ENCODE measurements around the gene BMAL1.
"Not testable (repeated sequence)": the region's sequence is repeated elsewhere in the genome, so short reads cannot be mapped to it uniquely, and the experiment has no call there.

BMAL1 gene

DNA sequence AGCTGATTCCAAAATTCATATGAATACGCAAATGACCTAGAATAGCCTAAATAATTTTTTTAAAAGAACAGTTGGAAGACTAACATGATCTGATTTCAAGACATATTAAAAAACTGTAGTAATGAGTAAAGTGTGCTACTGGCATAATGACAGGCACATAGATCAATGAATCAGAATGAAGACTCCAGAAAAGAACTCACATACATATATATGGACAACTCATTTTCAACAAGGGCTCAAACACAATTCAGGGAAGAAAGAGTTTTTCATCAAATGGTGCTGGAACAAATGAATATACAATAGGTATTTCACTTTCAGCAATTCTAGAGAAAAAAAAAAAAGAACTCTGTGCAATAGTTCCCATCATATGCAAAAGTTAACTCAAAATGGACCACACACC, 151.7 kb downstream of the BMAL1 start:
- no peaks in the 10 kb centered on the region for H3K9me3 ChIP-seq (ENCODE audit: control insufficient read depth, low read length)
- no peak overlapping the region for H2AFZ ChIP-seq
- H3K4me3 ChIP-seq (ENCODE audit: low read depth, low read length): no peak overlapping the region
- peaks cover 6% of the 10 kb centered on the region for H3K79me2 ChIP-seq
- no peak overlapping the region for H3K4me2 ChIP-seq (ENCODE audit: low read length)
- no peaks in the 10 kb centered on the region for H3K4me1 ChIP-seq
- no peak overlapping the region for H3K27ac ChIP-seq
- no peaks in the 10 kb centered on the region for H3K27me3 ChIP-seq (ENCODE audit: control insufficient read depth, insufficient read depth, low read length)
- H3K9ac ChIP-seq: no peak overlapping the region
- TF ChIP-seq, protein P1, sequence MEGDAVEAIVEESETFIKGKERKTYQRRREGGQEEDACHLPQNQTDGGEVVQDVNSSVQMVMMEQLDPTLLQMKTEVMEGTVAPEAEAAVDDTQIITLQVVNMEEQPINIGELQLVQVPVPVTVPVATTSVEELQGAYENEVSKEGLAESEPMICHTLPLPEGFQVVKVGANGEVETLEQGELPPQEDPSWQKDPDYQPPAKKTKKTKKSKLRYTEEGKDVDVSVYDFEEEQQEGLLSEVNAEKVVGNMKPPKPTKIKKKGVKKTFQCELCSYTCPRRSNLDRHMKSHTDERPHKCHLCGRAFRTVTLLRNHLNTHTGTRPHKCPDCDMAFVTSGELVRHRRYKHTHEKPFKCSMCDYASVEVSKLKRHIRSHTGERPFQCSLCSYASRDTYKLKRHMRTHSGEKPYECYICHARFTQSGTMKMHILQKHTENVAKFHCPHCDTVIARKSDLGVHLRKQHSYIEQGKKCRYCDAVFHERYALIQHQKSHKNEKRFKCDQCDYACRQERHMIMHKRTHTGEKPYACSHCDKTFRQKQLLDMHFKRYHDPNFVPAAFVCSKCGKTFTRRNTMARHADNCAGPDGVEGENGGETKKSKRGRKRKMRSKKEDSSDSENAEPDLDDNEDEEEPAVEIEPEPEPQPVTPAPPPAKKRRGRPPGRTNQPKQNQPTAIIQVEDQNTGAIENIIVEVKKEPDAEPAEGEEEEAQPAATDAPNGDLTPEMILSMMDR (IDR thresholded peaks at IDR 0.05): no peak
- H3K36me3 ChIP-seq (ENCODE audit: control insufficient read depth, insufficient read depth, low read length): no peaks in the 10 kb centered on the region

DNA sequence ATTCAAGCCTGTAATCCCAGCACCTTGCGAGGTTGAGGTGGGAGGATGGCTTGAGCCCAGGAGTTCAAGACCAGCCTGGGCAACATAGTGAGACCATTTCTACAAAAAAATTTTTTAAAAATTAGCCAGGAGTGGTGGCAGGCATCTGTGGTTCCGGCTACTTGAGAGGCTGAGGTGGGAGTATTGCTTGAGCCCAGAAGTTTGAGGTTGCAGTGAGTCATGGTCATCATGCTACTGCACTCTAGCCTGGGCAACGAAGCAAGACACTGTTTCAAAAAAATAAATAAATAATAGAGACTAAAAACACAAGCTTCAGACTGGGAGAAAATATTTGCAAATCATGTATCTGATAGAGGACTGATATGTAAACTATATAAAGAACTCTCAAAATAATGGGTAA, 152.2 kb downstream of the BMAL1 start:
- TF ChIP-seq, protein P1 (IDR thresholded peaks at IDR 0.05): no peak
- no peak overlapping the region for H3K9ac ChIP-seq
- no peak overlapping the region for H2AFZ ChIP-seq
- no peak overlapping the region for H3K4me3 ChIP-seq (ENCODE audit: low read depth, low read length)
- H3K27ac ChIP-seq: no peak overlapping the region
- no peaks in the 10 kb centered on the region for H3K9me3 ChIP-seq (ENCODE audit: control insufficient read depth, low read length)
- H3K4me2 ChIP-seq (ENCODE audit: low read length): no peak overlapping the region
- no peaks in the 10 kb centered on the region for H3K4me1 ChIP-seq
- H3K79me2 ChIP-seq: peaks cover 4% of the 10 kb centered on the region
- no peaks in the 10 kb centered on the region for H3K36me3 ChIP-seq (ENCODE audit: control insufficient read depth, insufficient read depth, low read length)
- H3K27me3 ChIP-seq (ENCODE audit: control insufficient read depth, insufficient read depth, low read length): no peaks in the 10 kb centered on the region

DNA sequence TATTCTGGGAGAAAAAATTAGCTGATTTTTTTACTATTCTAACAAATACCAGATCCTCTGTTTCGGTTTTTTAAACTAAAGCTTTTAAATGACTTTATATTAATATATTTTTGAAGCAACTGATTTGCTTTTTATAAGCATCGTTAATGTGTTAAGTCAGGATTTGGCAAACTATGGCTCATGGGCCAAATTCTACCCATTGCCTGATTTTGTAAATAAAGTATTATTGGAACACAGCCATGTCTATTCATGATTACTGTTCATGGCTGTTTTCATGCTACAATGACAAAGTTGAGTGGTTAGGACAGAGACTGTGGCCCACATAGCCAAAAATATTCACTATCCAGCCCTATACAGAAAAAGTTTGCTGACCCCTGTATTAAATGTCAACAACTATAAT, 155.8 kb downstream of the BMAL1 start:
- Histone ChIP-seq H3K36me3 (ENCODE audit: control insufficient read depth, insufficient read depth, low read length) (no peaks in the 10 kb centered on the region), H3K9me3 (ENCODE audit: control insufficient read depth, low read length) (no peaks in the 10 kb centered on the region), H3K79me2 (peaks cover 3% of the 10 kb centered on the region), H3K4me2 (ENCODE audit: low read length) (no peak overlapping the region), H3K4me3 (ENCODE audit: low read depth, low read length) (no peak overlapping the region), H3K4me1 (no peaks in the 10 kb centered on the region), H2AFZ (no peak overlapping the region), H3K27ac (no peak overlapping the region), H3K27me3 (ENCODE audit: control insufficient read depth, insufficient read depth, low read length) (no peaks in the 10 kb centered on the region), H3K9ac (no peak overlapping the region)
- TF ChIP-seq, protein P1 (IDR thresholded peaks at IDR 0.05): no peak

DNA sequence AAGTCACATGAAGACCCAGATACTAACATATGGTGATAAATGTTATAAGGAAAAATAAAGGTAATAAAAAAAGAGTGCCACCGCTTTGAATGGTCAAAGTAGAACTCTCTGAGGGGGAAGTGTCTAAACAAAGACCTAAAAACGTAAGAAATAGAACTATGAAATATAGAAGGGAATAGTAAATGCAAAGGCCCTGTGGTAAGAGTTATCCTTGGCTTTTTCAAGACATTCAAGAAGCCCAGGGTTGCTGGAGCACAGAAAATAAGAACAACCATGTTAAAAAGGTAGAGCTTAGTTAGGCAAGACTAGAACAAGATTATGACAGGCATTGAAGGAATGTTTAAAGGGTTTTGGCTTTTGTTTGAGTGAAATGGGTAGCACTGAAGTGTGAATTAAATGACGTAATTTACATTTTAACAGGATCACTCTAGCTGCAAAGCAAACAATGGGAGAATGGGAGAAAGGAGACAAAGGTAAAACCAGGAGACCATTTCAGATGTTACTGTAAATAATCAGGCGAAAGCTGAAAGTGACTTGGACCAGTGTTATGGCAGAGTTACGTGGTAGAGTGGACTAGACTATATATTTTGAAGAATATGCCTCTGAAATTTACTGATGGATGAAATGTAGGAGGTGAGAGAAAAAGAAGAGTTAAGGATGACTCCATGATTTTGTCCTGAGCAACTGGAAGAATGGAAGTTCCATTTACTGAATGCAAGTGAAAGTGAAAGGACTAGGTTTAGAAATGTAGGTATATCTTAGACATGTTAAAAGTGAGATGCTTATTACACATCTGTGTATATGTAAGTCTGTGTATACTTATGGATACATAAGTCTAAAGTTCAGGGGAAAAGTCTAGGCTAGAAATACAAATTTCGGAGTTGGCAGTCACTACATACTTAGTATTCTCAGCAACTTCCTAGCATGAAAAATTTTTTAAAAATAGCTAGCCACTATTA, 156.9 kb downstream of the BMAL1 start:
- H3K27me3 ChIP-seq (ENCODE audit: control insufficient read depth, insufficient read depth, low read length): no peaks in the 10 kb centered on the region
- no peak overlapping the region for H3K9ac ChIP-seq

DNA sequence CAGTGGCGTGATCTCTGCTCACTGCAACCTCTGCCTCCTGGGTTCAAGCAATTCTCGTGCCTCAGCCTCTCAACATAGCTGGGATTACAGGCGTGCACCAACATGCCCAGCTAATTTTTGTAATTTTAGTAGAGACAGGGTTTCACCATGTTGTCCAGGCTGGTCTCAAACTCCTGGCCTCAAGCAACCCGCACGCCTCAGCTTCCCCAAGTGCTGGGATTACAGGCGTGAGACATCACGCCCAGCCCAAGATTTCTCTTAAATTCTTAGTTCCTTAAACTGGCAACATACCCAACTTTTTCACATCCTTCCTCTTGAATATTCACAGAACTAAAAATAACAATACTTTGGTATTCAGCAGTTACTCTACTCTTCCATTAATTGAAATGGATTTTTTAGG, 159.2 kb downstream of the BMAL1 start:
- not testable (repeated sequence) for H3K4me2 ChIP-seq (ENCODE audit: low read length); H3K27ac ChIP-seq; H3K4me3 ChIP-seq (ENCODE audit: low read depth, low read length); H3K9me3 ChIP-seq (ENCODE audit: control insufficient read depth, low read length); H3K27me3 ChIP-seq (ENCODE audit: control insufficient read depth, insufficient read depth, low read length); H3K79me2 ChIP-seq; H3K9ac ChIP-seq; H2AFZ ChIP-seq; H3K36me3 ChIP-seq (ENCODE audit: control insufficient read depth, insufficient read depth, low read length); H3K4me1 ChIP-seq

More for the DNA sequence above, 156.9 kb downstream of the BMAL1 start:
- H3K27ac ChIP-seq: no peak overlapping the region
- H3K4me1 ChIP-seq: no peaks in the 10 kb centered on the region
- no peak overlapping the region for H3K4me3 ChIP-seq (ENCODE audit: low read depth, low read length)
- H3K4me2 ChIP-seq (ENCODE audit: low read length): no peak overlapping the region
- no peaks in the 10 kb centered on the region for H3K36me3 ChIP-seq (ENCODE audit: control insufficient read depth, insufficient read depth, low read length)
- TF ChIP-seq, protein P1 (IDR thresholded peaks at IDR 0.05): no peak
- H2AFZ ChIP-seq: no peak overlapping the region
- no peaks in the 10 kb centered on the region for H3K9me3 ChIP-seq (ENCODE audit: control insufficient read depth, low read length)
- H3K79me2 ChIP-seq: peaks cover 3% of the 10 kb centered on the region
